IPS-20b (cell line): ENCODE measurements around the gene ADAMTS13.

Experiments used
- H3K27ac ChIP-seq: one replicate; pipeline ENCODE4 v1.5.1; 2013; ENCODE audit warnings: low read length
- H3K27me3 ChIP-seq: 2 replicates; pipeline ENCODE4 v1.6.1; 2013; ENCODE audit warnings: mild to moderate bottlenecking, low read length, inconsistent platforms; ENCODE audit not compliant: insufficient read depth
- H3K36me3 ChIP-seq: 2 replicates; pipeline ENCODE4 v1.6.1; 2013; ENCODE audit warnings: low read depth, mild to moderate bottlenecking, inconsistent platforms, low read length, moderate library complexity; ENCODE audit not compliant: insufficient read depth
- H3K4me1 ChIP-seq: 2 replicates; pipeline ENCODE4 v1.6.1; 2013; ENCODE audit warnings: mild to moderate bottlenecking, control low read depth, inconsistent platforms, low read length, moderate library complexity; ENCODE audit not compliant: insufficient read depth
- H3K4me3 ChIP-seq: 2 replicates; pipeline ENCODE4 v1.5.1; 2013; ENCODE audit warnings: mild to moderate bottlenecking, low read length, inconsistent platforms
- H3K9ac ChIP-seq: 2 replicates; pipeline ENCODE4 v1.6.1; 2013; ENCODE audit warnings: low read depth, mild to moderate bottlenecking, inconsistent platforms, low read length, moderate library complexity
- H3K9me3 ChIP-seq: 2 replicates; pipeline ENCODE4 v1.6.1; 2013; ENCODE audit warnings: mild to moderate bottlenecking, low read depth, low read length, inconsistent platforms; ENCODE audit not compliant: insufficient read depth

The ADAMTS13 gene

GRCh38 chr9:133476036-133476931, 54.1 kb downstream of the ADAMTS13 start:
- no peak overlapping the region for H3K9ac ChIP-seq
- peaks cover 23% of the 10 kb centered on the region; the same call in 1 of the 2 replicates for H3K36me3 ChIP-seq

GRCh38 chr9:133476941-133477340, 54.8 kb downstream of the ADAMTS13 start:
- H3K9ac ChIP-seq, result no peak overlapping the region
- H3K27ac ChIP-seq, result no peak overlapping the region
- no peak overlapping the region for H3K4me3 ChIP-seq
- peaks cover 5% of the 10 kb centered on the region for H3K4me1 ChIP-seq
- peaks cover 23% of the 10 kb centered on the region; the same call in 1 of the 2 replicates for H3K36me3 ChIP-seq
- H3K9me3 ChIP-seq, result no peaks in the 10 kb centered on the region
- H3K27me3 ChIP-seq, result peaks cover 9% of the 10 kb centered on the region

More at GRCh38 chr9:133476036-133476931, 54.1 kb downstream of the ADAMTS13 start:
- no peak overlapping the region for H3K27ac ChIP-seq
- no peaks in the 10 kb centered on the region for H3K9me3 ChIP-seq
- no peak overlapping the region for H3K4me3 ChIP-seq
- H3K4me1 ChIP-seq, result peaks cover 5% of the 10 kb centered on the region
- H3K27me3 ChIP-seq, result peaks cover 9% of the 10 kb centered on the region

- H3K4me1 ChIP-seq, result peaks cover 5% of the 10 kb centered on the region
- peaks cover 23% of the 10 kb centered on the region; the same call in 1 of the 2 replicates for H3K36me3 ChIP-seq
- no peak overlapping the region for H3K27ac ChIP-seq
- no peaks in the 10 kb centered on the region for H3K9me3 ChIP-seq
- peak overlapping the region; percentile 76; the same call in 1 of the 2 replicates for H3K4me3 ChIP-seq
- no peak overlapping the region for H3K9ac ChIP-seq
- H3K27me3 ChIP-seq, result peaks cover 9% of the 10 kb centered on the region
Measured at GRCh38 chr9:133477461-133477860, 55.3 kb downstream of the ADAMTS13 start.

GRCh38 chr9:133477992-133478850, 56.1 kb downstream of the ADAMTS13 start:
- Histone ChIP-seq H3K27me3 (peaks cover 9% of the 10 kb centered on the region), H3K4me1 (peaks cover 5% of the 10 kb centered on the region), H3K27ac (no peak overlapping the region), H3K36me3 (peaks cover 23% of the 10 kb centered on the region; the same call in 1 of the 2 replicates), H3K9ac (peak overlapping the region; percentile 77; the same call in 1 of the 2 replicates), H3K9me3 (no peaks in the 10 kb centered on the region), H3K4me3 (peak overlapping the region; percentile 76)

GRCh38 chr9:133478851-133479711, 56.9 kb downstream of the ADAMTS13 start, which contains the start of gene SLC2A6:
SLC2A6 (minus strand) TSS chr9:133479099; CDS start chr9:133479059, 40 bp downstream.
- Histone ChIP-seq H3K27ac (no peak within 1 kb of the TSS), H3K4me3 (peak within 1 kb of the TSS; percentile 76), H3K4me1 (peaks cover 5% of the 10 kb centered on the region), H3K9ac (peak within 1 kb of the TSS; percentile 77; the same call in 1 of the 2 replicates), H3K27me3 (peaks cover 9% of the 10 kb centered on the region), H3K36me3 (peaks cover 16% of the 10 kb centered on the region; the same call in 1 of the 2 replicates), H3K9me3 (no peaks in the 10 kb centered on the region)

- H3K36me3 ChIP-seq, result no peaks in the 10 kb centered on the region
- H3K27me3 ChIP-seq, result peaks cover 9% of the 10 kb centered on the region
- H3K9ac ChIP-seq, result no peak overlapping the region
- no peak overlapping the region for H3K4me3 ChIP-seq
- H3K9me3 ChIP-seq, result no peaks in the 10 kb centered on the region
- no peak overlapping the region for H3K27ac ChIP-seq
- H3K4me1 ChIP-seq, result no peaks in the 10 kb centered on the region
Measured at GRCh38 chr9:133483611-133484010, 61.4 kb downstream of the ADAMTS13 start.

GRCh38 chr9:133484671-133485437, 62.7 kb downstream of the ADAMTS13 start:
- Histone ChIP-seq H3K4me3 (no peak overlapping the region), H3K27ac (no peak overlapping the region), H3K36me3 (no peaks in the 10 kb centered on the region), H3K27me3 (peaks cover 2% of the 10 kb centered on the region), H3K9ac (no peak overlapping the region), H3K4me1 (no peaks in the 10 kb centered on the region), H3K9me3 (no peaks in the 10 kb centered on the region)

GRCh38 chr9:133485531-133486260, 63.5 kb downstream of the ADAMTS13 start:
- Histone ChIP-seq H3K9ac (no peak overlapping the region), H3K36me3 (no peaks in the 10 kb centered on the region), H3K9me3 (no peaks in the 10 kb centered on the region), H3K4me1 (no peaks in the 10 kb centered on the region), H3K4me3 (no peak overlapping the region), H3K27me3 (no peaks in the 10 kb centered on the region), H3K27ac (no peak overlapping the region)

GRCh38 chr9:133487331-133487725, 65.2 kb downstream of the ADAMTS13 start:
- H3K36me3 ChIP-seq, result no peaks in the 10 kb centered on the region
- H3K4me1 ChIP-seq, result no peaks in the 10 kb centered on the region
- H3K27me3 ChIP-seq, result no peaks in the 10 kb centered on the region
- H3K9me3 ChIP-seq, result no peaks in the 10 kb centered on the region
- H3K9ac ChIP-seq, result no peak overlapping the region
- H3K4me3 ChIP-seq, result no peak overlapping the region
- H3K27ac ChIP-seq, result no peak overlapping the region

GRCh38 chr9:133488686-133489252, 66.6 kb downstream of the ADAMTS13 start:
- Histone ChIP-seq H3K9me3 (no peaks in the 10 kb centered on the region), H3K27me3 (no peaks in the 10 kb centered on the region), H3K36me3 (no peaks in the 10 kb centered on the region), H3K9ac (no peak overlapping the region), H3K4me1 (no peaks in the 10 kb centered on the region), H3K27ac (no peak overlapping the region), H3K4me3 (no peak overlapping the region)
